ENCODE measurements around the gene DTWD2.

GRCh38 chr5:118965890-118966289 is 22.5 kb downstream of the DTWD2 start:
- TF ChIP-seq CTCF (IDR thresholded peaks at IDR 0.05) (no peak), POLR2AphosphoS5 (IDR thresholded peaks at IDR 0.05) (no peak), POLR2A (IDR thresholded peaks at IDR 0.05) (no peak), EP300 (IDR thresholded peaks at IDR 0.05) (no peak)
